Thyroid gland (tissue), 4 donors: ENCODE results near the gene RNFT1. TPM values are rescaled to one million over a fixed set of nuclear protein-coding genes. Genes with fewer than 3 reads are reported as not detected.
"Not testable (repeated sequence)": the region's sequence is repeated elsewhere in the genome, so short reads cannot be mapped to it uniquely, and the experiment has no call there.

Experiments
- DNase-seq, 2 donors: peaks; one replicate each; pipeline ENCODE4 v3.0.0-alpha.2; 2019
- H3K27ac ChIP-seq, 3 donors: fragments of 200-600 bp; sonication (generic); 1 replicate in 2 of 3; 2 replicates in 1 of 3; pipeline ENCODE4 v1.5.1; 2016 to 2019; ENCODE audit warnings: mild to moderate bottlenecking in 1 of 3, moderate library complexity in 1 of 3
- H3K27me3 ChIP-seq: fragments of 200-600 bp; sonication (generic); one replicate; pipeline ENCODE4 v1.5.1; 2019
- H3K36me3 ChIP-seq, 2 donors: fragments of 200-600 bp; sonication (generic); one replicate each; pipeline ENCODE4 v1.5.1; 2016 to 2019
- H3K4me1 ChIP-seq, 2 donors: fragments of 200-600 bp; sonication (generic); one replicate each; pipeline ENCODE4 v1.5.1; 2017 to 2019
- H3K4me3 ChIP-seq, 3 donors: fragments of 200-600 bp; sonication (generic); replicated peaks in 1 of 3; 1 replicate in 2 of 3; 2 replicates in 1 of 3; pipeline ENCODE4 v1.5.1; 2016; ENCODE audit warnings: mild to moderate bottlenecking in 1 of 3
- H3K9me3 ChIP-seq: fragments of 200-600 bp; sonication (generic); one replicate; pipeline ENCODE4 v1.5.1; 2017
- POLR2A ChIP-seq, 2 donors: fragments of 450-650 bp; IDR thresholded peaks; one replicate each; pipeline ENCODE4 v1.6.1; 2017; ENCODE audit warnings: antibody characterized with exemption in 2 of 2, mild to moderate bottlenecking in 2 of 2, moderate library complexity in 1 of 2
- WGBS, 2 donors: methylation state at CpG; one replicate each; pipeline ENCODE4 v1.1.5; 2017; 5-methylcytosine and 5-hydroxymethylcytosine counted together
- intact Hi-C: fragments of 100-400 bp; cut with DNase I; formaldehyde crosslinking; loops from one replicate; pipeline ENCODE4 v1.15.1; 2023
- total RNA-seq, 4 donors: library from RNA; depleted of rRNA; stranded (reverse); fragments of >200 nt; gene quantifications; one replicate each; pipeline ENCODE4 v1.2.3, GENCODE V29; 2016
- TF ChIP-seq, protein P1 (sequence below), 6 experiments: fragments of 200-600 bp in 3 of 6; fragments of 450-650 bp in 3 of 6; sonication (generic) in 3 of 6; IDR thresholded peaks; one replicate each; pipeline ENCODE4 v1.5.1; 2016 to 2019; ENCODE audit warnings: antibody characterized with exemption in 6 of 6, mild to moderate bottlenecking in 2 of 6, inconsistent platforms in 1 of 6, moderate library complexity in 1 of 6

Gene RNFT1
- total RNA-seq, 4 donors from 2014 or later: 13.2 to 28.0 (median 25.9) TPM

DNA sequence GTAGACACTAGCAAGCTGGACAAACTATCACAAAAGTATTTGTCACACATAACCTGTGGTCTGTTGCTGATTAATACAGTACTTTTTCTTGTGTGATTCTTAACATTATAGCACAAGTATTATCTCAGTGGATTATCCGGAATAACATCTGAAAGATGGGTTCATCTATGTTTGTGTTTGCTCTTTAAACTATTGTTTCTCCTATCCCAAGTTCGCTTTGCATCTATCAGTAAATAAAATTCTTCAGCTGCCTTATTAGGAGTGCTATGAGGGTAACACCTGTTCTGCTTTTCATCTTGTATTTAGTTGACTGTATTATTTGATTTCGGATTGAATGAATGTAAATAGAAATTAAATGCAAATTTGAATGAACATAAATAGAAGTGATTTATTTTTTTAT is 14.5 kb downstream of the RNFT1 start:
- H3K27ac ChIP-seq: no peak overlapping the region
- H3K9me3 ChIP-seq: no peaks in the 10 kb centered on the region
- DNase-seq: no peak
- TF ChIP-seq, protein P1, sequence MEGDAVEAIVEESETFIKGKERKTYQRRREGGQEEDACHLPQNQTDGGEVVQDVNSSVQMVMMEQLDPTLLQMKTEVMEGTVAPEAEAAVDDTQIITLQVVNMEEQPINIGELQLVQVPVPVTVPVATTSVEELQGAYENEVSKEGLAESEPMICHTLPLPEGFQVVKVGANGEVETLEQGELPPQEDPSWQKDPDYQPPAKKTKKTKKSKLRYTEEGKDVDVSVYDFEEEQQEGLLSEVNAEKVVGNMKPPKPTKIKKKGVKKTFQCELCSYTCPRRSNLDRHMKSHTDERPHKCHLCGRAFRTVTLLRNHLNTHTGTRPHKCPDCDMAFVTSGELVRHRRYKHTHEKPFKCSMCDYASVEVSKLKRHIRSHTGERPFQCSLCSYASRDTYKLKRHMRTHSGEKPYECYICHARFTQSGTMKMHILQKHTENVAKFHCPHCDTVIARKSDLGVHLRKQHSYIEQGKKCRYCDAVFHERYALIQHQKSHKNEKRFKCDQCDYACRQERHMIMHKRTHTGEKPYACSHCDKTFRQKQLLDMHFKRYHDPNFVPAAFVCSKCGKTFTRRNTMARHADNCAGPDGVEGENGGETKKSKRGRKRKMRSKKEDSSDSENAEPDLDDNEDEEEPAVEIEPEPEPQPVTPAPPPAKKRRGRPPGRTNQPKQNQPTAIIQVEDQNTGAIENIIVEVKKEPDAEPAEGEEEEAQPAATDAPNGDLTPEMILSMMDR (IDR thresholded peaks at IDR 0.05): no peak
- TF ChIP-seq POLR2A (IDR thresholded peaks at IDR 0.05): no peak
- H3K36me3 ChIP-seq: peaks cover 17 to 18% of the 10 kb centered on the region in 2 donors
- no peaks in the 10 kb centered on the region for H3K4me1 ChIP-seq
- WGBS, 2 donors: 94 to 98% methylated on average over 3 of the region's 3 CpGs
- no peaks in the 10 kb centered on the region for H3K27me3 ChIP-seq
- intact Hi-C loops: no loop called here
- H3K4me3 ChIP-seq: no peak overlapping the region

DNA sequence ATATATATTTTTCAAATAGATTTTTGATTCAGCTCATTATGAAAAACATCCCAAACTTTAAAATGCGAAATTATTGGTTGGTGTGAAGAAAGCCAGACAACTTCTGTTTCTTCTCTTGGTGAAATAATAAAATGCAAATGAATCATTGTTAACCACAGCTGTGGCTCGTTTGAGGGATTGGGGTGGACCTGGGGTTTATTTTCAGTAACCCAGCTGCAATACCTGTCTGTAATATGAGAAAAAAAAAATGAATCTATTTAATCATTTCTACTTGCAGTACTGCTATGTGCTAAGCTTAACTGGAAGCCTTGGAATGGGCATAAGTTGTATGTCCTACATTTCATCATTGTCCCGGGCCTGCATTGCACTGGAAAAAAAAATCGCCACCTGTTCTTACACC is 17.2 kb downstream of the RNFT1 start:
- intact Hi-C loops, H3K4me1 ChIP-seq, H3K27ac ChIP-seq, DNase-seq, H3K9me3 ChIP-seq, H3K27me3 ChIP-seq, H3K4me3 ChIP-seq: not testable (repeated sequence)
- H3K36me3 ChIP-seq: peaks cover 14 to 18% of the 10 kb centered on the region in 2 donors
- 88 to 91% methylated on average over 4 of the region's 4 CpGs for WGBS, 2 donors

DNA sequence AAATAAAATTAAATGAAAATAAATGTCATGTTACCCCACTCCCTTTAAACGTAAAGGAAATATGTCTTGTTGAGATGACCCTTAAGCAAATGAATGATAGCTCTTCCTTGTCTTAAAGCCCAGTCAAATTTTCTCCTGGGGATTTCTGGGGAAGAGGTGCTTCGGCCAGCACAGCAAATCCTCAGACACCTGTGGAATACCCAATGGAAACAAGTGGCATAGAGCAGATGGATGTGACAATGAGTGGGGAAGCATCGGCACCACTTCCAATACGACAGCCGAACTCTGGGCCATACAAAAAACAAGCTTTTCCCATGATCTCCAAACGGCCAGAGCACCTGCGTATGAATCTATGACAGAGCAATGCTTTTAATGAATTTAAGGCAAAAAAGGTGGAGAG is 18.1 kb downstream of the RNFT1 start:
- H3K27me3 ChIP-seq, H3K4me1 ChIP-seq, H3K27ac ChIP-seq, H3K9me3 ChIP-seq, intact Hi-C loops, DNase-seq, H3K4me3 ChIP-seq: not testable (repeated sequence)
- H3K36me3 ChIP-seq: peaks cover 20 to 22% of the 10 kb centered on the region in 2 donors
- WGBS, 2 donors: 92 to 93% methylated on average over 7 of the region's 7 CpGs

DNA sequence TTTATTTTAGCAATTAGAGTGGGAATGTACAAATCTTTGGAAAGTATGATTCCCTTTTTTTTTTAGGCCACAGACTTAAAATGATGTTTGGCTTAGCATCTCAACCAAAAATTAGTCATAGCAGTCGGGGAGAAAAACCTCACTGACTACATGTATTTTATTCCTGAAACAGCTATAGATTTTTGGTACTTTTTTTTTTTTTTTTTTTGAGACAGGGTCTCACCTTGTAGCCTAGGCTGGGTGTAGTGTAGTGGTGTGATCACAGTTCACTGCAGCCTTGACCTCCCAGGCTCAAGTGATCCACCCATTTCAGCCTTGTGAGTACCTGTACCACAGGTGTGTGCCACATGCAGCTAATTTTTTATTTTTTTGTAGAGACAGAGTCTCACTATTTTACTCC is 23.4 kb downstream of the RNFT1 start:
- no peaks in the 10 kb centered on the region for H3K9me3 ChIP-seq
- WGBS, 2 donors: 94 to 98% methylated on average over 1 of the region's 1 CpG
- intact Hi-C loops: no loop called here
- DNase-seq: no peak
- H3K36me3 ChIP-seq: peaks cover 25 to 34% of the 10 kb centered on the region in 2 donors
- H3K4me1 ChIP-seq: no peaks in the 10 kb centered on the region
- H3K4me3 ChIP-seq: no peak overlapping the region
- no peaks in the 10 kb centered on the region for H3K27me3 ChIP-seq
- TF ChIP-seq POLR2A (IDR thresholded peaks at IDR 0.05): no peak
- TF ChIP-seq, protein P1 (IDR thresholded peaks at IDR 0.05): no peak
- no peak overlapping the region for H3K27ac ChIP-seq

DNA sequence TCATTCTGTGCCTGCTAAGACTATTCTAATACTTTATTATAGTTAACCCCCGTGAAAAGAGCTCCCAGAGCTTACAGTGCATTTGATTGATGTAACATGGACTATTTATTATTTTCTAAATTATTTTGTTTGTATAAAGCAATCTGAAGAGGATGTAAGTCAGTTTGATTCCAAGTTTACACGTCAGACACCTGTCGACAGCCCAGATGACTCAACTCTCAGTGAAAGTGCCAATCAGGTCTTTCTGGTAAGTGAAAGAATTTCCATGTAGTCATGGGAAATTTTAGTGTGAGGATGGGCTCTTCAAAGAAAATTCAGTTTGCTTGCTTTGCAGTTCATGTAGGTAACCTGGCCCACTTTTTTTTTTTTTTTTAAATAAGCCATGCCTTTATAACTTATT is 23.8 kb downstream of the RNFT1 start:
- H3K4me1 ChIP-seq, H3K9me3 ChIP-seq, H3K4me3 ChIP-seq, H3K27ac ChIP-seq, DNase-seq, intact Hi-C loops, H3K27me3 ChIP-seq: not testable (repeated sequence)
- WGBS, 2 donors: 81 to 93% methylated on average over 3 of the region's 3 CpGs
- H3K36me3 ChIP-seq: peaks cover 25 to 34% of the 10 kb centered on the region in 2 donors

DNA sequence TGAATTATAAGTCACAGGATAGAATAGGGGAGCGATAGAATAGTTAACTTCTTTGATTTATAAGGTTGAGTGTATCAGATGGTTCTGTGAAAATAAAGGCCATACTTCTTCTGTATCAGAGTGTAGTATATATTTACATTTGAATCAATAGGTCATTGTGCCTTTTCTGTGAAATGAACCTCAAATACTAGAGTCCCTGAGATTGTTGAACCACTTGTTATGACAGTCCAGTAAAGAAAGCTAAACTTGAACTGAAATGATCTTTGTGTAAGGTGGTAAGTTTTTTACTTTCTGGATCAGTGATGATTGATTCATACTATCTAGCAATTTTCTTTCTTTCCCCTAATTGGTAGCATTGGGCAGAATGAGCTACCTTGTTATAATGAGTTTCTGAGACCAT is 31.2 kb downstream of the RNFT1 start:
- H3K27ac ChIP-seq, intact Hi-C loops, H3K4me3 ChIP-seq, H3K4me1 ChIP-seq, DNase-seq, H3K9me3 ChIP-seq, H3K27me3 ChIP-seq: not testable (repeated sequence)
- peaks cover 50 to 61% of the 10 kb centered on the region in 2 donors for H3K36me3 ChIP-seq
- WGBS, 2 donors: 95 to 100% methylated on average over 1 of the region's 1 CpG

DNA sequence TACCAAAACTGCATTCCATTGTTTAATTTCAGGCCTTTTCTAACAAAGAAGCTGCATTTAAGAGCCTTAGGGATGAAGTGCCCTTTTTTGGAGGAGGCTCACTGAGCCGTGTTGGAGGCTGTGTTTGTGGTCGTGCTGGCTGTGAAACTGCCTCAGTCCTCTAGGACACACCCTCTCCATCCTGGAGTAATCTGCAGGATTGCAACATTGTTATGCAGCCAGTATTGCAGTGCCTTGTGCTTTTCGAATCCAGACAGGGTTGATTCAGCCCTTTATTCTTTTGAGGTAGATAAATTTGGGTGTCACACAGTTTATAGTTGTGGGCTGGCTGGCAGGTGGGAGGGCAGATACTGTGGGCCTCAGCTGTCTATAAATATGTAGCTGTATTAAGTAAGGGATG is 33.8 kb downstream of the RNFT1 start:
- H3K4me1 ChIP-seq, H3K9me3 ChIP-seq, H3K4me3 ChIP-seq, H3K27me3 ChIP-seq, intact Hi-C loops, DNase-seq, H3K27ac ChIP-seq: not testable (repeated sequence)
- 50 to 70% methylated on average over 3 of the region's 3 CpGs for WGBS, 2 donors
- H3K36me3 ChIP-seq: peaks cover 48 to 65% of the 10 kb centered on the region in 2 donors

DNA sequence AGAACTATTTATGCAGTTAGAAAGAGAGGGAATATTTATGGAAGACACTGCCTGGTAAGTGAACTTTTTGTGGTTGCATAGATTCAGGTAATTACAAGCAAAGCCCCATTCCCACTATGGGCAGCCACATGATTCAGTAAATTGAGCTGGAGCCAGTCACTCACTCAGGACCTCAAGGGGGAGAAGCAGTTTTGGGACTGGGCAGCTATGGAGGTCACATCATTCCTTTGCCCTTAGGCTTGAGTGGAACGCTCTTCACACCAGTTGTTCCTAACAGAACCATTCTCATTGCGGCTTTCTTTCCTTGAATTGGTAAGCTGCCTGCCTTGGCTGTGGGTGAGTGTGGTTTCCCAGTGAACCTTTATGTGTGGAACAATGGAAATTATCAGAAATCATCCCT is 34.4 kb downstream of the RNFT1 start:
- H3K9me3 ChIP-seq, H3K4me3 ChIP-seq, DNase-seq, H3K4me1 ChIP-seq, H3K27me3 ChIP-seq, intact Hi-C loops, H3K27ac ChIP-seq: not testable (repeated sequence)
- H3K36me3 ChIP-seq: peaks cover 44 to 59% of the 10 kb centered on the region in 2 donors
- 96 to 100% methylated on average over 2 of the region's 2 CpGs for WGBS, 2 donors

DNA sequence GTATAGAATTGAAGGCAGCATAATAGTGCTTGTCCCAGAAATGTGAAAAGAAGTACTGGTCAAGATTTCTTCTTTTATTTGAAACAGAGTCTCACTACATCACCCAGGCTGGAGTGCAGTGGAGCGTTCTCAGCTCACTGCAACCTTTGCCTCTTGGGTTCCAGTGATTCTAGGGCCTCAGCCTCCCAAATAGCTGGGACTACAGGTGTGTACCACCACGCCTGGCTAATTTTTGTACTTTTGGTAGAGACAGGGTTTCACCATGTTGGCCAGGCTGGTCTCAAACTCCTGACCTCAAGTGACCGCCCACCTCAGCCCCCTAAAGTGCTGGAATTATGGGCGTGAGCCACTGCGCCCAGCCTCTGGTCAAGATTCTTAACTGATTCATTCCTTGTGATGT is 43.9 kb downstream of the RNFT1 start:
- intact Hi-C loops, H3K36me3 ChIP-seq: not testable (repeated sequence)
- WGBS, 2 donors: 100% methylated on average over 3 to 5 of the region's 5 CpGs

More for the DNA sequence above, 43.9 kb downstream of the RNFT1 start:
- not testable (repeated sequence) for H3K4me1 ChIP-seq, H3K27ac ChIP-seq, H3K9me3 ChIP-seq, H3K4me3 ChIP-seq, H3K27me3 ChIP-seq, DNase-seq
